Measurements from ENCODE around the gene XXYLT1.

The XXYLT1 gene

DNA sequence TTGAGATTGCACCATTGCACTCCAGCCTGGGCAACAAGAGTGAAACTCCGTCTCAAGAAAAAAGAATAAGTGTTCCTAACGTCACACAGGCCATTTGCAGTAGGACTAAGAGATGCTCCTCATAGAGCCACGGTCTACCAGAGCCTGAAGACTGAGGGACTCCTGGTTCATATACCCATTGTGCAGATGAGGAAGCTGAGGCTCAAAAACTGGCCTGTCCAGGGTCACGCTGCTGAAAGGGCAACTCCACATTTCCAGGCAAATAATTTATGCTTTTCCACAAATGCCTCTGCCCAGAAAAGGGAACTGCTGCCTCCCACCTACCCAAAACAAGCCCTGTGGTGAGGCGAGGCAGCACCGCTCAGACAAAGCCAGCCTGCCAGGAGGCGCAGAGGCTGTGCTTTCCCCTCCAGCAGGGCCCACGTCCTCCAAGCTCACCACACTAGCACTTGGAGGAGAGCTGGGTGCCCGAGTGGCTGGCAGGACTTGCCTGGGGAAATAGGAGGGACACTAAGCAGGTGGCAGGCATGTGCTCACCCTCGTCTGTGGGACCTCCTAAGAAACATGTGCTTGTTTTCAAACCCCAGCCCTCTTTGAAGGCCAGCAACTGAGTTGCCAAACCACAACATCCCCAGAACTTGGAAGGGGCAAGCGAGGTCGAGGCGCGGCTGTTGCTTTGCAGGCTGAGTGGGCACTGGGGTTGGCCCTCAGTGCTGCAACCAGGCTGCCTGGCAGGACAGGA lies 195.6 kb downstream of the XXYLT1 start:
- TF ChIP-seq, protein P1, sequence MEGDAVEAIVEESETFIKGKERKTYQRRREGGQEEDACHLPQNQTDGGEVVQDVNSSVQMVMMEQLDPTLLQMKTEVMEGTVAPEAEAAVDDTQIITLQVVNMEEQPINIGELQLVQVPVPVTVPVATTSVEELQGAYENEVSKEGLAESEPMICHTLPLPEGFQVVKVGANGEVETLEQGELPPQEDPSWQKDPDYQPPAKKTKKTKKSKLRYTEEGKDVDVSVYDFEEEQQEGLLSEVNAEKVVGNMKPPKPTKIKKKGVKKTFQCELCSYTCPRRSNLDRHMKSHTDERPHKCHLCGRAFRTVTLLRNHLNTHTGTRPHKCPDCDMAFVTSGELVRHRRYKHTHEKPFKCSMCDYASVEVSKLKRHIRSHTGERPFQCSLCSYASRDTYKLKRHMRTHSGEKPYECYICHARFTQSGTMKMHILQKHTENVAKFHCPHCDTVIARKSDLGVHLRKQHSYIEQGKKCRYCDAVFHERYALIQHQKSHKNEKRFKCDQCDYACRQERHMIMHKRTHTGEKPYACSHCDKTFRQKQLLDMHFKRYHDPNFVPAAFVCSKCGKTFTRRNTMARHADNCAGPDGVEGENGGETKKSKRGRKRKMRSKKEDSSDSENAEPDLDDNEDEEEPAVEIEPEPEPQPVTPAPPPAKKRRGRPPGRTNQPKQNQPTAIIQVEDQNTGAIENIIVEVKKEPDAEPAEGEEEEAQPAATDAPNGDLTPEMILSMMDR (IDR thresholded peaks at IDR 0.05; ENCODE audit: insufficient read depth, low read length, poor library complexity, severe bottlenecking) = no peak
- no peak for TF ChIP-seq EZH2phosphoT487 (conservative IDR thresholded peaks at IDR 0.05; ENCODE audit: low read length)
- no peak overlapping the region for H3K4me2 ChIP-seq (ENCODE audit: low read depth, low read length, poor library complexity, severe bottlenecking)

DNA sequence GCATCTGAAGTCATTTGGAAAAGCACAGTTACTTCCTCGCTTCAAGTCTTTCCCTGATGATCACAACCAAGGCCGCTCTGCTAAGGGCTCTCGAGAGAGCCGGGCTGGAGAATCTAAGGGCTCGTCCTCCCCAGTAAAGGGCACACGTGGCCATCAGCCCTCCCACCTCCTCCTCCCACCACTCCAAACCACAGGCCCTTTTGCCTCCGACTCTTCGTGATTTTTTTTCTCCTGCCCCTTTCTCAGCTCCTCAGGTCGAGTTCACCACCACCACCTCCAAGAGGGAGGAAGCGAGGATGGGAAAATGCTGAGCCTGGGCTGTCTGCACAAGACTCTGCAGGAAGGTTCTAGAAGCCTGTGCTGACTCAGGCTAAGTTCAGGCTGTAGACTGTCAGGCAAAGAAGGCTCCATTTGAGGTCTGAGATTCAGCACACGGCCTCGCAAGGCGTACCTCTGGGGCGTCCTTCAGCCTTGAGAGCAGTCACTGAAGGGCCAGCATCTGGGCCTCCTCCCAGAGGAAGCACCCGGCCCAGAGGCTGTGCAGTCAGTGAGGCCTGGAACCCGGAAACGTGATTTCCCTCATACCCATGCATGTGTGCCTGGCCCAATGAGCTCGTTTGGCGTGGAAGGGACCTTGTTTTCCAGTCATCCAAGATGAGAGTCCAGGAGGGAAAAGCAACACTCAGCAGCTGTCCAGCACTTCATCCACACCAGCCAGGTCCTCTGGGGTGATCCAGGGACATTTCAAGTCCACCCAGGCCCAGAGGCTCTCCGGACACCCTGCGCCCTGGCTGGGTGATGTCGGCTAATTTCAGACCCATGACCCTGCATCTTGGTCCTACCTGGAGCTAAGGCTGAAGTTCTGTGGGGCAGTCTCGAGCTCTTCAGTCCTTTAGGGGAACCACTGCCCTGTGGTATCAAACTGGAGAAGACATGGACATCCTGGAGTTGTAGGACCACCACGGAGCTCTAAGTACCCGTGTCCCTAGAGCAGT lies 196.8 kb downstream of the XXYLT1 start:
- Histone ChIP-seq H3K9ac (ENCODE audit: low read length) (no peak overlapping the region), H3K27me3 (ENCODE audit: low read length) (no peaks in the 10 kb centered on the region), H4K20me1 (ENCODE audit: low read depth, low read length) (no peaks in the 10 kb centered on the region), H3K79me2 (ENCODE audit: insufficient read depth, low read length) (no peaks in the 10 kb centered on the region), H3K9me3 (ENCODE audit: insufficient read depth, low read length) (no peaks in the 10 kb centered on the region), H3K9me2 (replicated peaks; ENCODE audit: insufficient read depth, low read length) (no peaks in the 10 kb centered on the region), H3K4me3 (ENCODE audit: insufficient read depth, low read length, poor library complexity, severe bottlenecking) (no peak overlapping the region), H3F3A (ENCODE audit: insufficient read depth) (no peaks in the 10 kb centered on the region), H3K4me2 (ENCODE audit: low read depth, low read length, poor library complexity, severe bottlenecking) (no peak overlapping the region), H3K36me3 (ENCODE audit: low read length) (no peaks in the 10 kb centered on the region), H3K27ac (ENCODE audit: low read depth, low read length) (no peak overlapping the region), H2AFZ (ENCODE audit: low read depth, low read length, severe bottlenecking) (no peak overlapping the region)
- no peak for TF ChIP-seq EZH2phosphoT487 (conservative IDR thresholded peaks at IDR 0.05; ENCODE audit: low read length)
- TF ChIP-seq, protein P1 (IDR thresholded peaks at IDR 0.05; ENCODE audit: insufficient read depth, low read length, poor library complexity, severe bottlenecking) = no peak

More for the DNA sequence above, 195.6 kb downstream of the XXYLT1 start:
- Histone ChIP-seq H4K20me1 (ENCODE audit: low read depth, low read length) (no peaks in the 10 kb centered on the region), H3K36me3 (ENCODE audit: low read length) (no peaks in the 10 kb centered on the region), H3K27ac (ENCODE audit: low read depth, low read length) (no peak overlapping the region), H3K9me3 (ENCODE audit: insufficient read depth, low read length) (no peaks in the 10 kb centered on the region), H3K9ac (ENCODE audit: low read length) (no peak overlapping the region), H3F3A (ENCODE audit: insufficient read depth) (no peaks in the 10 kb centered on the region), H3K79me2 (ENCODE audit: insufficient read depth, low read length) (no peaks in the 10 kb centered on the region), H3K9me2 (replicated peaks; ENCODE audit: insufficient read depth, low read length) (no peaks in the 10 kb centered on the region), H3K27me3 (ENCODE audit: low read length) (no peaks in the 10 kb centered on the region), H2AFZ (ENCODE audit: low read depth, low read length, severe bottlenecking) (no peak overlapping the region), H3K4me3 (ENCODE audit: insufficient read depth, low read length, poor library complexity, severe bottlenecking) (no peak overlapping the region)

DNA sequence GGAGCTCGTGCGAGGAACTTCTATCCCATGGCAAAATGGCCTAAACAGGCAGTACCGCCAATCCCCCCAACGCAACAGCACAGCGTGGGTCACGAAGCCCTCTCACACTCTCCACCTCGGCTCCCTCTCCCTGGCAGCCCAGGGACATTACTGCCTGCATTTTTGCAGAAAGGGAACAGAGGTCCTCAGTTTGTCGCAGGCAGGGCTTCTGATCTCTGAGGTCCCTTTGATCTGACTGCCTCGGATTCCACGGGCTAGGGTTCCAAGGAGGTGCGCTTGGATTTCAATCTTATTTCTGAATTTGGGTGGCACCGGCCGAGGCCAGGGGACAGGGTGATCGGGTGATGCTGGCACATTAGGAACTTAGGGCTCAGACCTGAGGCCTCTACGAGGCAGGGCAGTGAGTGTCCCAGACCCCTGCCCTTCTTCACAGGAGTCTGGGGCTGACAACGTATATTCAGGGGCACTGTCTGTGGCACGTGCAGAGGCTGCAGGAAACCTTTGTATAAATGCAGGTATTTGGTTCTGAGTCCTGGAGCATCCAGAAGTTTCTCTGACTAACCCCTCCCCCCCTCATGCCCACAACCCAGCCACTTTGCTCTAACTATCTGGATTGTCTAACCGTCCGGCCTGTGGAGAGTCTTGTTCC lies 197.9 kb downstream of the XXYLT1 start:
- no peaks in the 10 kb centered on the region for H4K20me1 ChIP-seq (ENCODE audit: low read depth, low read length)
- no peak overlapping the region for H2AFZ ChIP-seq (ENCODE audit: low read depth, low read length, severe bottlenecking)
- no peak for TF ChIP-seq EZH2phosphoT487 (conservative IDR thresholded peaks at IDR 0.05; ENCODE audit: low read length)
- TF ChIP-seq, protein P1 (IDR thresholded peaks at IDR 0.05; ENCODE audit: insufficient read depth, low read length, poor library complexity, severe bottlenecking) = no peak
- no peaks in the 10 kb centered on the region for H3K9me2 ChIP-seq (replicated peaks; ENCODE audit: insufficient read depth, low read length)
- no peak overlapping the region for H3K4me2 ChIP-seq (ENCODE audit: low read depth, low read length, poor library complexity, severe bottlenecking)
- no peaks in the 10 kb centered on the region for H3K36me3 ChIP-seq (ENCODE audit: low read length)
- no peaks in the 10 kb centered on the region for H3K79me2 ChIP-seq (ENCODE audit: insufficient read depth, low read length)
- no peaks in the 10 kb centered on the region for H3K27me3 ChIP-seq (ENCODE audit: low read length)
- H3K4me3 ChIP-seq (ENCODE audit: insufficient read depth, low read length, poor library complexity, severe bottlenecking) = no peak overlapping the region
- no peaks in the 10 kb centered on the region for H3K9me3 ChIP-seq (ENCODE audit: insufficient read depth, low read length)
- H3K27ac ChIP-seq (ENCODE audit: low read depth, low read length) = no peak overlapping the region
- H3K9ac ChIP-seq (ENCODE audit: low read length) = no peak overlapping the region
- H3F3A ChIP-seq (ENCODE audit: insufficient read depth) = no peaks in the 10 kb centered on the region

All from SU-DHL-6 (cell line).